ENCODE measurements around the gene CDC14A. TPM values are rescaled to one million over a fixed set of nuclear protein-coding genes. Genes with fewer than 3 reads are reported as not detected.

CDC14A gene
- total RNA-seq, 1 donor from 2014 or later, result 6.3 TPM

GRCh38 chr1:100353988-100354387, 1.7 kb downstream of the CDC14A start:
- Mint-ChIP-seq H3K27ac (ENCODE audit: unreplicated experiment) (peak overlapping the region; percentile 68), H3K4me3 (ENCODE audit: unreplicated experiment) (peak overlapping the region; percentile 95), H3K4me1 (ENCODE audit: low read depth, unreplicated experiment) (peaks cover 19% of the 10 kb centered on the region), H3K36me3 (ENCODE audit: low read depth, unreplicated experiment) (peaks cover 5% of the 10 kb centered on the region), H3K9me3 (ENCODE audit: unreplicated experiment) (no peaks in the 10 kb centered on the region), H3K27me3 (ENCODE audit: low read depth, unreplicated experiment) (no peaks in the 10 kb centered on the region)
- peaks cover 19% of the 10 kb centered on the region for H3K4me1 ChIP-seq (ENCODE audit: insufficient read depth, low read length)
- H3K36me3 ChIP-seq (ENCODE audit: insufficient read depth, low read length), result no peaks in the 10 kb centered on the region
- no peak overlapping the region for H2AFZ ChIP-seq (ENCODE audit: low read depth, low read length)
- peak; percentile 78 for FAIRE-seq
- peaks cover 5% of the 10 kb centered on the region for H3K79me2 ChIP-seq (ENCODE audit: insufficient read depth, low read length)
- H4K20me1 ChIP-seq (ENCODE audit: insufficient read depth, low read length), result peaks cover 11% of the 10 kb centered on the region
- H3K4me2 ChIP-seq (ENCODE audit: low read length), result peak overlapping the region; percentile 96
- H3K9ac ChIP-seq (ENCODE audit: low read length), result no peak overlapping the region
- DNase-seq (ENCODE audit: low read depth), result peak; percentile 31
- no peaks in the 10 kb centered on the region for H3K9me3 ChIP-seq (ENCODE audit: insufficient read depth, low read depth, low read length)
- H3K27me3 ChIP-seq (ENCODE audit: insufficient read depth, low read length), result no peaks in the 10 kb centered on the region
- H3K4me3 ChIP-seq (ENCODE audit: insufficient read depth, low read depth, low read length), result peak overlapping the region; percentile 72
- no peak overlapping the region for H3K27ac ChIP-seq (ENCODE audit: low read depth, low read length)
- TF ChIP-seq EZH2 (IDR thresholded peaks at IDR 0.05; ENCODE audit: insufficient read depth, low read length), result no peak
- no peak for TF ChIP-seq CTCF (IDR thresholded peaks at IDR 0.05; ENCODE audit: insufficient read depth, low read depth, low read length)

- peaks cover 19% of the 10 kb centered on the region for H3K4me1 ChIP-seq (ENCODE audit: insufficient read depth, low read length)
- Mint-ChIP-seq H3K4me1 (ENCODE audit: low read depth, unreplicated experiment) (peaks cover 19% of the 10 kb centered on the region), H3K9me3 (ENCODE audit: unreplicated experiment) (no peaks in the 10 kb centered on the region), H3K36me3 (ENCODE audit: low read depth, unreplicated experiment) (peaks cover 5% of the 10 kb centered on the region), H3K27ac (ENCODE audit: unreplicated experiment) (peak overlapping the region; percentile 68), H3K4me3 (ENCODE audit: unreplicated experiment) (peak overlapping the region; percentile 71), H3K27me3 (ENCODE audit: low read depth, unreplicated experiment) (no peaks in the 10 kb centered on the region)
- peak overlapping the region; percentile 42 for H3K4me2 ChIP-seq (ENCODE audit: low read length)
- H3K4me3 ChIP-seq (ENCODE audit: insufficient read depth, low read depth, low read length), result no peak overlapping the region
- TF ChIP-seq CTCF (IDR thresholded peaks at IDR 0.05; ENCODE audit: insufficient read depth, low read depth, low read length) (no peak), EZH2 (IDR thresholded peaks at IDR 0.05; ENCODE audit: insufficient read depth, low read length) (no peak)
- no peaks in the 10 kb centered on the region for H3K36me3 ChIP-seq (ENCODE audit: insufficient read depth, low read length)
- FAIRE-seq (no peak), DNase-seq (ENCODE audit: low read depth) (peak; percentile 65)
- H3K27ac ChIP-seq (ENCODE audit: low read depth, low read length), result no peak overlapping the region
- H3K27me3 ChIP-seq (ENCODE audit: insufficient read depth, low read length), result no peaks in the 10 kb centered on the region
- H2AFZ ChIP-seq (ENCODE audit: low read depth, low read length), result no peak overlapping the region
- peaks cover 11% of the 10 kb centered on the region for H4K20me1 ChIP-seq (ENCODE audit: insufficient read depth, low read length)
- H3K9ac ChIP-seq (ENCODE audit: low read length), result no peak overlapping the region
- no peaks in the 10 kb centered on the region for H3K9me3 ChIP-seq (ENCODE audit: insufficient read depth, low read depth, low read length)
- H3K79me2 ChIP-seq (ENCODE audit: insufficient read depth, low read length), result peaks cover 5% of the 10 kb centered on the region
These were observed 2.7 kb downstream of the CDC14A start for GRCh38 chr1:100354971-100355394.

GRCh38 chr1:100358210-100358609, 5.9 kb downstream of the CDC14A start:
- H3K4me3 Mint-ChIP-seq (ENCODE audit: unreplicated experiment), result no peak overlapping the region
- Histone ChIP-seq H4K20me1 (ENCODE audit: insufficient read depth, low read length) (peaks cover 11% of the 10 kb centered on the region), H3K9ac (ENCODE audit: low read length) (no peak overlapping the region), H3K4me2 (ENCODE audit: low read length) (no peak overlapping the region), H3K79me2 (ENCODE audit: insufficient read depth, low read length) (peaks cover 5% of the 10 kb centered on the region), H2AFZ (ENCODE audit: low read depth, low read length) (no peak overlapping the region), H3K4me1 (ENCODE audit: insufficient read depth, low read length) (peaks cover 23% of the 10 kb centered on the region), H3K27ac (ENCODE audit: low read depth, low read length) (no peak overlapping the region), H3K27me3 (ENCODE audit: insufficient read depth, low read length) (no peaks in the 10 kb centered on the region), H3K9me3 (ENCODE audit: insufficient read depth, low read depth, low read length) (no peaks in the 10 kb centered on the region), H3K36me3 (ENCODE audit: insufficient read depth, low read length) (no peaks in the 10 kb centered on the region), H3K4me3 (ENCODE audit: insufficient read depth, low read depth, low read length) (no peak overlapping the region)
- no peaks in the 10 kb centered on the region for H3K9me3 Mint-ChIP-seq (ENCODE audit: unreplicated experiment)
- H3K36me3 Mint-ChIP-seq (ENCODE audit: low read depth, unreplicated experiment), result peaks cover 7% of the 10 kb centered on the region
- peaks cover 26% of the 10 kb centered on the region for H3K4me1 Mint-ChIP-seq (ENCODE audit: low read depth, unreplicated experiment)
- H3K27ac Mint-ChIP-seq (ENCODE audit: unreplicated experiment), result no peak overlapping the region
- no peak for DNase-seq (ENCODE audit: low read depth)
- H3K27me3 Mint-ChIP-seq (ENCODE audit: low read depth, unreplicated experiment), result no peaks in the 10 kb centered on the region
- no peak for TF ChIP-seq EZH2 (IDR thresholded peaks at IDR 0.05; ENCODE audit: insufficient read depth, low read length)
- peak; percentile 42 for TF ChIP-seq CTCF (IDR thresholded peaks at IDR 0.05; ENCODE audit: insufficient read depth, low read depth, low read length)
- no peak for FAIRE-seq

All from astrocyte (in vitro differentiated cells and primary cell).